Liver (tissue), 9 donors: Measurements from ENCODE around the gene PDE4B. TPM values are rescaled to one million over a fixed set of nuclear protein-coding genes. Genes with fewer than 3 reads are reported as not detected.

Experiments used
- DNase-seq: peaks from one replicate; pipeline ENCODE4 v3.0.0-alpha.2; 2017; ENCODE audit warnings: low spot score
- H3K27ac ChIP-seq, 2 donors: one replicate each; pipeline ENCODE4 v1.7.0; 2013; ENCODE audit warnings: inconsistent platforms in 2 of 2, low read length in 2 of 2, control low read depth in 1 of 2, low read depth in 1 of 2, mild to moderate bottlenecking in 1 of 2
- H3K27me3 ChIP-seq, 4 donors: one replicate each; pipeline versions ENCODE4 v1.6.1 to v1.7.0; 2013; ENCODE audit warnings: low read length in 3 of 4, inconsistent platforms in 1 of 4, mild to moderate bottlenecking in 1 of 4, moderate library complexity in 1 of 4; ENCODE audit not compliant: control insufficient read depth in 4 of 4, insufficient read depth in 4 of 4
- H3K36me3 ChIP-seq, 4 donors: one replicate each; pipeline versions ENCODE4 v1.6.1 to v1.7.0; 2013; ENCODE audit warnings: low read length in 3 of 4, mild to moderate bottlenecking in 3 of 4, low read depth in 1 of 4, moderate library complexity in 1 of 4; ENCODE audit not compliant: control insufficient read depth in 4 of 4, insufficient read depth in 3 of 4
- H3K4me1 ChIP-seq, 4 donors: one replicate each; pipeline versions ENCODE4 v1.6.1 to v1.7.0; 2013; ENCODE audit warnings: low read length in 3 of 4, mild to moderate bottlenecking in 3 of 4, moderate library complexity in 1 of 4; ENCODE audit not compliant: control insufficient read depth in 4 of 4, insufficient read depth in 4 of 4
- H3K4me3 ChIP-seq, 3 donors: one replicate each; pipeline versions ENCODE4 v1.6.1 to v1.7.0; 2013; ENCODE audit warnings: low read length in 3 of 3, control low read depth in 1 of 3, low read depth in 1 of 3, mild to moderate bottlenecking in 1 of 3
- H3K9ac ChIP-seq, 2 donors: one replicate each; pipeline ENCODE4 v1.7.0; 2013; ENCODE audit warnings: low read length in 2 of 2, mild to moderate bottlenecking in 2 of 2, moderate library complexity in 2 of 2, control low read depth in 1 of 2, low read depth in 1 of 2
- H3K9me3 ChIP-seq, 4 donors: one replicate each; pipeline versions ENCODE4 v1.6.1 to v1.7.0; 2013; ENCODE audit warnings: low read length in 3 of 4; ENCODE audit not compliant: control insufficient read depth in 4 of 4
- EGR1 ChIP-seq, 2 donors: IDR thresholded peaks; 2 replicates each; pipeline ENCODE4 v1.6.1; 2016 to 2018; ENCODE audit warnings: antibody characterized with exemption in 2 of 2, low read depth in 2 of 2
- FOXA1 ChIP-seq: IDR thresholded peaks from 2 replicates; pipeline ENCODE4 v1.6.1; 2016; ENCODE audit warnings: antibody characterized with exemption
- FOXA2 ChIP-seq: IDR thresholded peaks from 2 replicates; pipeline ENCODE4 v1.6.1; 2016; ENCODE audit warnings: antibody characterized with exemption
- GABPA ChIP-seq, 2 donors: IDR thresholded peaks in 1 of 2; conservative IDR thresholded peaks in 1 of 2; 2 replicates each; pipeline ENCODE4 v1.6.1; 2016; ENCODE audit warnings: antibody characterized with exemption in 2 of 2, mild to moderate bottlenecking in 1 of 2, moderate library complexity in 1 of 2
- HNF4A ChIP-seq, 2 donors: conservative IDR thresholded peaks; 2 replicates each; pipeline ENCODE4 v1.6.1; 2016; ENCODE audit warnings: antibody characterized with exemption in 2 of 2, mild to moderate bottlenecking in 2 of 2
- HNF4G ChIP-seq: IDR thresholded peaks from 2 replicates; pipeline ENCODE4 v1.6.1; 2016; ENCODE audit warnings: antibody characterized with exemption
- JUND ChIP-seq, 2 donors: IDR thresholded peaks; 2 replicates each; pipeline ENCODE4 v1.6.1; 2016; ENCODE audit warnings: antibody characterized with exemption in 2 of 2
- NR2F2 ChIP-seq: IDR thresholded peaks from 2 replicates; pipeline ENCODE4 v1.6.1; 2016; ENCODE audit warnings: antibody characterized with exemption
- RAD21 ChIP-seq, 2 donors: IDR thresholded peaks; 2 replicates each; pipeline ENCODE4 v1.6.1; 2016; ENCODE audit warnings: antibody characterized with exemption in 2 of 2, mild to moderate bottlenecking in 2 of 2
- RXRA ChIP-seq, 2 donors: IDR thresholded peaks; 2 replicates each; pipeline ENCODE4 v1.6.1; 2017 to 2018; ENCODE audit warnings: antibody characterized with exemption in 2 of 2, mild to moderate bottlenecking in 1 of 2
- SP1 ChIP-seq: IDR thresholded peaks from 2 replicates; pipeline ENCODE4 v1.6.1; 2018; ENCODE audit warnings: antibody characterized with exemption, mild to moderate bottlenecking
- TAF1 ChIP-seq: conservative IDR thresholded peaks from 2 replicates; pipeline ENCODE4 v1.6.1; 2016; ENCODE audit warnings: antibody characterized with exemption, mild to moderate bottlenecking
- YY1 ChIP-seq: IDR thresholded peaks from 2 replicates; pipeline ENCODE4 v1.6.1; 2016; ENCODE audit warnings: antibody characterized with exemption, mild to moderate bottlenecking
- WGBS: extraction: QIAGEN DNeasy Blood & Tissue Kit; methylation state at CpG from one replicate; pipeline ENCODE4 v1.1.7; 2013; 5-methylcytosine and 5-hydroxymethylcytosine counted together
- polyA plus RNA-seq, 2 donors: library from polyadenylated mRNA; stranded (reverse) in 1 of 2; unstranded in 1 of 2; fragments of 200-250 nt in 1 of 2; fragments of >200 nt in 1 of 2; fragmentation: Nextera tagmentation in 1 of 2; extraction: Ambion mirVana in 1 of 2; gene quantifications; one replicate each; pipeline versions ENCODE4 v1.2.1 to v1.2.3, GENCODE V29; 2013 to 2015
- total RNA-seq, 2 donors: library from RNA; depleted of rRNA; stranded (reverse); fragments of >200 nt; gene quantifications; one replicate each; pipeline ENCODE4 v1.2.3, GENCODE V29; 2014
- TF ChIP-seq, protein P1 (sequence below): IDR thresholded peaks from 2 replicates; pipeline ENCODE4 v1.6.1; 2016; ENCODE audit warnings: antibody characterized with exemption
- TF ChIP-seq, protein P2 (sequence below): IDR thresholded peaks from 2 replicates; pipeline ENCODE4 v1.6.1; 2016; ENCODE audit warnings: antibody characterized with exemption, mild to moderate bottlenecking
- TF ChIP-seq, protein P3 (sequence below): fragments of 150-350 bp; IDR thresholded peaks from 2 replicates; pipeline ENCODE4 v1.5.1; 2017; ENCODE audit warnings: improper control_type of control experiment, low read depth, low read length; ENCODE audit not compliant: missing input control
- TF ChIP-seq, protein P4 (sequence below): IDR thresholded peaks from 2 replicates; pipeline ENCODE4 v1.6.1; 2016; ENCODE audit warnings: antibody characterized with exemption
- TF ChIP-seq, protein P5 (sequence below): IDR thresholded peaks from 2 replicates; pipeline ENCODE4 v1.6.1; 2016; ENCODE audit warnings: antibody characterized with exemption
- donor health status: healthy.
- donor health status: healthy.
- donor health status: healthy.
- donor health status: healthy.
- donor health status: healthy.

Gene PDE4B
- total and polyA plus RNA-seq, 4 donors, result 1.9 to 3.9 (median 2.7) TPM

DNA sequence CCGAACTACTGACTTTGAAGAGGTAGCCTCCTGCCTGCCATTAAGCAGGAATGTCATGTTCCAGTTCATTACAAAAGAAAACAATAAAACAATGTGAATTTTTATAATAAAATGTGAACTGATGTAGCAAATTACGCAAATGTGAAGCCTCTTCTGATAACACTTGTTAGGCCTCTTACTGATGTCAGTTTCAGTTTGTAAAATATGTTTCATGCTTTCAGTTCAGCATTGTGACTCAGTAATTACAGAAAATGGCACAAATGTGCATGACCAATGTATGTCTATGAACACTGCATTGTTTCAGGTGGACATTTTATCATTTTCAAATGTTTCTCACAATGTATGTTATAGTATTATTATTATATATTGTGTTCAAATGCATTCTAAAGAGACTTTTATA lies 581.5 kb downstream of the PDE4B start:
- Histone ChIP-seq H3K27ac (peak overlapping the region in 1 of 2 donors; percentile 41), H3K36me3 (peaks cover 0 to 6% (median under 1%) of the 10 kb centered on the region in 4 donors), H3K4me1 (no peaks in the 10 kb centered on the region), H3K9ac (peak overlapping the region in 1 of 2 donors; percentile 5), H3K4me3 (no peak overlapping the region), H3K27me3 (no peaks in the 10 kb centered on the region), H3K9me3 (no peaks in the 10 kb centered on the region)
- no peak for DNase-seq
- 85% methylated on average over 2 of the region's 2 CpGs for WGBS
- no peak for TF ChIP-seq JUND (IDR thresholded peaks at IDR 0.05)
- no peak for TF ChIP-seq RAD21 (IDR thresholded peaks at IDR 0.05)
- TF ChIP-seq, protein P1, sequence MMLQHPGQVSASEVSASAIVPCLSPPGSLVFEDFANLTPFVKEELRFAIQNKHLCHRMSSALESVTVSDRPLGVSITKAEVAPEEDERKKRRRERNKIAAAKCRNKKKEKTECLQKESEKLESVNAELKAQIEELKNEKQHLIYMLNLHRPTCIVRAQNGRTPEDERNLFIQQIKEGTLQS, result no peak
- TF ChIP-seq RXRA (IDR thresholded peaks at IDR 0.05), result no peak
- no peak for TF ChIP-seq SP1
- TF ChIP-seq, protein P2, sequence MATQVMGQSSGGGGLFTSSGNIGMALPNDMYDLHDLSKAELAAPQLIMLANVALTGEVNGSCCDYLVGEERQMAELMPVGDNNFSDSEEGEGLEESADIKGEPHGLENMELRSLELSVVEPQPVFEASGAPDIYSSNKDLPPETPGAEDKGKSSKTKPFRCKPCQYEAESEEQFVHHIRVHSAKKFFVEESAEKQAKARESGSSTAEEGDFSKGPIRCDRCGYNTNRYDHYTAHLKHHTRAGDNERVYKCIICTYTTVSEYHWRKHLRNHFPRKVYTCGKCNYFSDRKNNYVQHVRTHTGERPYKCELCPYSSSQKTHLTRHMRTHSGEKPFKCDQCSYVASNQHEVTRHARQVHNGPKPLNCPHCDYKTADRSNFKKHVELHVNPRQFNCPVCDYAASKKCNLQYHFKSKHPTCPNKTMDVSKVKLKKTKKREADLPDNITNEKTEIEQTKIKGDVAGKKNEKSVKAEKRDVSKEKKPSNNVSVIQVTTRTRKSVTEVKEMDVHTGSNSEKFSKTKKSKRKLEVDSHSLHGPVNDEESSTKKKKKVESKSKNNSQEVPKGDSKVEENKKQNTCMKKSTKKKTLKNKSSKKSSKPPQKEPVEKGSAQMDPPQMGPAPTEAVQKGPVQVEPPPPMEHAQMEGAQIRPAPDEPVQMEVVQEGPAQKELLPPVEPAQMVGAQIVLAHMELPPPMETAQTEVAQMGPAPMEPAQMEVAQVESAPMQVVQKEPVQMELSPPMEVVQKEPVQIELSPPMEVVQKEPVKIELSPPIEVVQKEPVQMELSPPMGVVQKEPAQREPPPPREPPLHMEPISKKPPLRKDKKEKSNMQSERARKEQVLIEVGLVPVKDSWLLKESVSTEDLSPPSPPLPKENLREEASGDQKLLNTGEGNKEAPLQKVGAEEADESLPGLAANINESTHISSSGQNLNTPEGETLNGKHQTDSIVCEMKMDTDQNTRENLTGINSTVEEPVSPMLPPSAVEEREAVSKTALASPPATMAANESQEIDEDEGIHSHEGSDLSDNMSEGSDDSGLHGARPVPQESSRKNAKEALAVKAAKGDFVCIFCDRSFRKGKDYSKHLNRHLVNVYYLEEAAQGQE, result no peak
- no peak for TF ChIP-seq FOXA1
- TF ChIP-seq, protein P3, sequence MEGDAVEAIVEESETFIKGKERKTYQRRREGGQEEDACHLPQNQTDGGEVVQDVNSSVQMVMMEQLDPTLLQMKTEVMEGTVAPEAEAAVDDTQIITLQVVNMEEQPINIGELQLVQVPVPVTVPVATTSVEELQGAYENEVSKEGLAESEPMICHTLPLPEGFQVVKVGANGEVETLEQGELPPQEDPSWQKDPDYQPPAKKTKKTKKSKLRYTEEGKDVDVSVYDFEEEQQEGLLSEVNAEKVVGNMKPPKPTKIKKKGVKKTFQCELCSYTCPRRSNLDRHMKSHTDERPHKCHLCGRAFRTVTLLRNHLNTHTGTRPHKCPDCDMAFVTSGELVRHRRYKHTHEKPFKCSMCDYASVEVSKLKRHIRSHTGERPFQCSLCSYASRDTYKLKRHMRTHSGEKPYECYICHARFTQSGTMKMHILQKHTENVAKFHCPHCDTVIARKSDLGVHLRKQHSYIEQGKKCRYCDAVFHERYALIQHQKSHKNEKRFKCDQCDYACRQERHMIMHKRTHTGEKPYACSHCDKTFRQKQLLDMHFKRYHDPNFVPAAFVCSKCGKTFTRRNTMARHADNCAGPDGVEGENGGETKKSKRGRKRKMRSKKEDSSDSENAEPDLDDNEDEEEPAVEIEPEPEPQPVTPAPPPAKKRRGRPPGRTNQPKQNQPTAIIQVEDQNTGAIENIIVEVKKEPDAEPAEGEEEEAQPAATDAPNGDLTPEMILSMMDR, result no peak
- TF ChIP-seq YY1, result no peak
- no peak for TF ChIP-seq GABPA (IDR thresholded peaks at IDR 0.05 in 1 of 2, conservative IDR thresholded peaks at IDR 0.05 in 1 of 2)
- no peak for TF ChIP-seq HNF4G
- no peak for TF ChIP-seq NR2F2
- no peak for TF ChIP-seq HNF4A (conservative IDR thresholded peaks at IDR 0.05)
- TF ChIP-seq FOXA2, result no peak
- no peak for TF ChIP-seq EGR1 (IDR thresholded peaks at IDR 0.05; ENCODE audit: low read depth in 2 of 2)
- TF ChIP-seq, protein P4, sequence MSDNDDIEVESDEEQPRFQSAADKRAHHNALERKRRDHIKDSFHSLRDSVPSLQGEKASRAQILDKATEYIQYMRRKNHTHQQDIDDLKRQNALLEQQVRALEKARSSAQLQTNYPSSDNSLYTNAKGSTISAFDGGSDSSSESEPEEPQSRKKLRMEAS, result no peak
- no peak for TF ChIP-seq TAF1
- TF ChIP-seq, protein P5, sequence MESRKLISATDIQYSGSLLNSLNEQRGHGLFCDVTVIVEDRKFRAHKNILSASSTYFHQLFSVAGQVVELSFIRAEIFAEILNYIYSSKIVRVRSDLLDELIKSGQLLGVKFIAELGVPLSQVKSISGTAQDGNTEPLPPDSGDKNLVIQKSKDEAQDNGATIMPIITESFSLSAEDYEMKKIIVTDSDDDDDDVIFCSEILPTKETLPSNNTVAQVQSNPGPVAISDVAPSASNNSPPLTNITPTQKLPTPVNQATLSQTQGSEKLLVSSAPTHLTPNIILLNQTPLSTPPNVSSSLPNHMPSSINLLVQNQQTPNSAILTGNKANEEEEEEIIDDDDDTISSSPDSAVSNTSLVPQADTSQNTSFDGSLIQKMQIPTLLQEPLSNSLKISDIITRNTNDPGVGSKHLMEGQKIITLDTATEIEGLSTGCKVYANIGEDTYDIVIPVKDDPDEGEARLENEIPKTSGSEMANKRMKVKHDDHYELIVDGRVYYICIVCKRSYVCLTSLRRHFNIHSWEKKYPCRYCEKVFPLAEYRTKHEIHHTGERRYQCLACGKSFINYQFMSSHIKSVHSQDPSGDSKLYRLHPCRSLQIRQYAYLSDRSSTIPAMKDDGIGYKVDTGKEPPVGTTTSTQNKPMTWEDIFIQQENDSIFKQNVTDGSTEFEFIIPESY, result no peak
